K562 (cell line): ENCODE data around the gene FANCG. TPM values are rescaled to one million over a fixed set of nuclear protein-coding genes. Genes with fewer than 3 reads are reported as not detected.

Experiments
- ARID3A ChIP-seq: IDR thresholded peaks from 2 replicates; pipeline ENCODE4 v1.6.1; 2012; ENCODE audit warnings: low read depth, low read length, improper control_type of control experiment, borderline replicate concordance
- HMBOX1 ChIP-seq: sonication (generic); IDR thresholded peaks from 2 replicates; pipeline ENCODE4 v1.6.1; 2016
- ID3 ChIP-seq, 2 experiments: fragments of 250-450 bp in 1 of 2; fragments of 450-650 bp in 1 of 2; sonication (Bioruptor Pico) in 1 of 2; IDR thresholded peaks; 2 replicates each; pipeline versions ENCODE4 v1.6.1 to v1.8.0; 2016 to 2021; ENCODE audit warnings: mild to moderate bottlenecking in 2 of 2, moderate library complexity in 2 of 2, missing compliant biosample characterization in 1 of 2, missing genetic modification characterization in 1 of 2
- MCM7 ChIP-seq, 2 experiments: fragments of 450-650 bp; IDR thresholded peaks; 2 replicates each; pipeline ENCODE4 v1.6.1; 2016 to 2018
- NR2C2 ChIP-seq, 2 experiments: fragments of 200-800 bp in 1 of 2; sonication (Bioruptor generic) in 1 of 2; sonication (generic) in 1 of 2; formaldehyde crosslinking in 1 of 2; IDR thresholded peaks; 2 replicates each; pipeline versions ENCODE4 v1.6.1 to v1.8.0; 2016 to 2022; ENCODE audit warnings: mild to moderate bottlenecking in 1 of 2, missing compliant biosample characterization in 1 of 2, missing genetic modification characterization in 1 of 2, missing genetic modification reagents in 1 of 2
- XRCC3 ChIP-seq: fragments of 450-650 bp; IDR thresholded peaks from 2 replicates; pipeline ENCODE4 v1.6.1; 2017; ENCODE audit warnings: mild to moderate bottlenecking, moderate library complexity
- ZBTB8A ChIP-seq: fragments of 450-650 bp; IDR thresholded peaks from 2 replicates; pipeline ENCODE4 v1.6.1; 2018; ENCODE audit warnings: mild to moderate bottlenecking, moderate library complexity; ENCODE audit not compliant: partially characterized antibody
- ZNF407 ChIP-seq: fragments of 450-650 bp; IDR thresholded peaks from 2 replicates; pipeline ENCODE4 v1.6.1; 2016; ENCODE audit warnings: low read depth
- polyA plus RNA-seq, 8 experiments: library from polyadenylated mRNA; depleted of rRNA in 4 of 8; stranded (reverse) in 5 of 8; unstranded in 3 of 8; fragments of >200 nt; fragmentation: Nextera tagmentation in 2 of 8; fragmentation: Illumina TruSeq in 1 of 8; extraction: Ambion mirVana in 2 of 8; extraction: Trizol in 1 of 8; gene quantifications; 2 replicates each; pipeline versions ENCODE4 v1.2.1 to v1.2.3, GENCODE V29; 2011 to 2014; ENCODE audit warnings: inconsistent platforms in 1 of 8, missing spikeins in 1 of 8
- total RNA-seq, 7 experiments: library from RNA; depleted of rRNA in 6 of 7; stranded (reverse); fragments of >200 nt in 6 of 7; fragmentation: Illumina TruSeq in 2 of 7; extraction: Trizol in 2 of 7; gene quantifications; 2 replicates each; pipeline versions ENCODE4 v1.2.1 to v1.2.3, GENCODE V29; 2011 to 2021; ENCODE audit warnings: low replicate concordance in 1 of 7
- TF ChIP-seq, protein P1 (sequence below): fragments of 450-650 bp; formaldehyde crosslinking; conservative IDR thresholded peaks from 2 replicates; pipeline ENCODE4 v1.4.0; 2022; ENCODE audit warnings: mild to moderate bottlenecking, missing genetic modification characterization
- TF ChIP-seq, protein P2 (sequence below): sonication (generic); formaldehyde crosslinking; IDR thresholded peaks from 2 replicates; pipeline ENCODE4 v1.8.0; 2022; ENCODE audit warnings: mild to moderate bottlenecking, missing genetic modification reagents

The FANCG gene
- total and polyA plus RNA-seq, 9 of the 15 experiments (the other 6 are each of a cell fraction or from before 2014, with no cell fraction given): 7.5 to 43.9 (median 31.0) TPM

GRCh38 chr9:35054185-35054835 lies 25.4 kb downstream of the FANCG start (continued):
- TF ChIP-seq ZNF407 (no peak), XRCC3 (no peak), NR2C2 (CRISPR knock-in tag; IDR thresholded peaks at IDR 0.05) (no peak), NR2C2 (tag; IDR thresholded peaks at IDR 0.05) (no peak), ZBTB8A (no peak), ARID3A (no peak), ID3 (CRISPR knock-in tag; IDR thresholded peaks at IDR 0.05) (no peak), ID3 (tag; IDR thresholded peaks at IDR 0.05) (no peak), HMBOX1 (peak; percentile 60; the same call in 1 of the 2 replicates), MCM7 (IDR thresholded peaks at IDR 0.05) (no peak)
- TF ChIP-seq, protein P1, sequence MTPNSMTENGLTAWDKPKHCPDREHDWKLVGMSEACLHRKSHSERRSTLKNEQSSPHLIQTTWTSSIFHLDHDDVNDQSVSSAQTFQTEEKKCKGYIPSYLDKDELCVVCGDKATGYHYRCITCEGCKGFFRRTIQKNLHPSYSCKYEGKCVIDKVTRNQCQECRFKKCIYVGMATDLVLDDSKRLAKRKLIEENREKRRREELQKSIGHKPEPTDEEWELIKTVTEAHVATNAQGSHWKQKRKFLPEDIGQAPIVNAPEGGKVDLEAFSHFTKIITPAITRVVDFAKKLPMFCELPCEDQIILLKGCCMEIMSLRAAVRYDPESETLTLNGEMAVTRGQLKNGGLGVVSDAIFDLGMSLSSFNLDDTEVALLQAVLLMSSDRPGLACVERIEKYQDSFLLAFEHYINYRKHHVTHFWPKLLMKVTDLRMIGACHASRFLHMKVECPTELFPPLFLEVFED (CRISPR knock-in tag): no peak
- TF ChIP-seq, protein P2, sequence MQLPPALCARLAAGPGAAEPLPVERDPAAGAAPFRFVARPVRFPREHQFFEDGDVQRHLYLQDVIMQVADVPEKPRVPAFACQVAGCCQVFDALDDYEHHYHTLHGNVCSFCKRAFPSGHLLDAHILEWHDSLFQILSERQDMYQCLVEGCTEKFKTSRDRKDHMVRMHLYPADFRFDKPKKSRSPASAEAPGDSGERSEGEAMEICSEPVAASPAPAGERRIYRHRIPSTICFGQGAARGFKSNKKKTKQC (CRISPR knock-in tag): no peak
